GM19463 (cell line): ENCODE results near the gene CDK10.

Source experiments
- ATAC-seq: cut with Tn5 transposase; IDR thresholded peaks from one replicate; pipeline ENCODE4 v1.9.1; 2021; ENCODE audit warnings: mild to moderate bottlenecking, moderate library complexity; ENCODE audit not compliant: unreplicated experiment

CDK10 gene

GRCh38 chr16:89732142-89732917 lies 45.8 kb downstream of the CDK10 start:
- no peak for ATAC-seq

GRCh38 chr16:89732918-89733242 lies 46.4 kb downstream of the CDK10 start:
- ATAC-seq, result no peak

GRCh38 chr16:89733322-89733721 lies 46.8 kb downstream of the CDK10 start:
- no peak for ATAC-seq

GRCh38 chr16:89733792-89734191 lies 47.3 kb downstream of the CDK10 start:
- ATAC-seq, result no peak

GRCh38 chr16:89736554-89736953 lies 50.1 kb downstream of the CDK10 start:
- ATAC-seq, result no peak

GRCh38 chr16:89737341-89738071 lies 51.0 kb downstream of the CDK10 start:
- no peak for ATAC-seq

- no peak for ATAC-seq
Measured at GRCh38 chr16:89738072-89738377, 51.5 kb downstream of the CDK10 start.

GRCh38 chr16:89738538-89739317 lies 52.2 kb downstream of the CDK10 start:
- ATAC-seq, result no peak

- ATAC-seq, result no peak
Measured at GRCh38 chr16:89739383-89739782, 52.9 kb downstream of the CDK10 start.

GRCh38 chr16:89741342-89742014 lies 55.0 kb downstream of the CDK10 start:
- ATAC-seq, result no peak

GRCh38 chr16:89742948-89743347 lies 56.5 kb downstream of the CDK10 start:
- ATAC-seq, result no peak

- ATAC-seq, result no peak
Measured at GRCh38 chr16:89744813-89745212, 58.3 kb downstream of the CDK10 start.
